Fibroblast of the aortic adventitia (primary cell): ENCODE measurements around the gene TMPRSS4. TPM values are rescaled to one million over a fixed set of nuclear protein-coding genes. Genes with fewer than 3 reads are reported as not detected.

Experiments
- DNase-seq: peaks from one replicate; pipeline ENCODE4 v3.0.0-alpha.2; 2010; ENCODE audit warnings: low read depth
- H3K4me3 ChIP-seq: 2 replicates; pipeline ENCODE4 v1.5.1; 2011; ENCODE audit warnings: low read depth, mild to moderate bottlenecking, control low read depth, low read length, moderate library complexity
- total RNA-seq: library from RNA; depleted of rRNA; stranded (reverse); fragments of >200 nt; gene quantifications from 2 replicates; pipeline ENCODE4 v1.2.3, GENCODE V29; 2012; ENCODE audit warnings: low replicate concordance
- TF ChIP-seq, protein P1 (sequence below): IDR thresholded peaks from 2 replicates; pipeline ENCODE4 v1.5.1; 2011; ENCODE audit warnings: mild to moderate bottlenecking, low read length, control low read depth, inconsistent platforms; ENCODE audit not compliant: insufficient read depth

The TMPRSS4 gene
- total RNA-seq, 1 donor = not detected

- no peak for DNase-seq
- H3K4me3 ChIP-seq = no peak within 1 kb of the TSS
- TF ChIP-seq, protein P1, sequence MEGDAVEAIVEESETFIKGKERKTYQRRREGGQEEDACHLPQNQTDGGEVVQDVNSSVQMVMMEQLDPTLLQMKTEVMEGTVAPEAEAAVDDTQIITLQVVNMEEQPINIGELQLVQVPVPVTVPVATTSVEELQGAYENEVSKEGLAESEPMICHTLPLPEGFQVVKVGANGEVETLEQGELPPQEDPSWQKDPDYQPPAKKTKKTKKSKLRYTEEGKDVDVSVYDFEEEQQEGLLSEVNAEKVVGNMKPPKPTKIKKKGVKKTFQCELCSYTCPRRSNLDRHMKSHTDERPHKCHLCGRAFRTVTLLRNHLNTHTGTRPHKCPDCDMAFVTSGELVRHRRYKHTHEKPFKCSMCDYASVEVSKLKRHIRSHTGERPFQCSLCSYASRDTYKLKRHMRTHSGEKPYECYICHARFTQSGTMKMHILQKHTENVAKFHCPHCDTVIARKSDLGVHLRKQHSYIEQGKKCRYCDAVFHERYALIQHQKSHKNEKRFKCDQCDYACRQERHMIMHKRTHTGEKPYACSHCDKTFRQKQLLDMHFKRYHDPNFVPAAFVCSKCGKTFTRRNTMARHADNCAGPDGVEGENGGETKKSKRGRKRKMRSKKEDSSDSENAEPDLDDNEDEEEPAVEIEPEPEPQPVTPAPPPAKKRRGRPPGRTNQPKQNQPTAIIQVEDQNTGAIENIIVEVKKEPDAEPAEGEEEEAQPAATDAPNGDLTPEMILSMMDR = no peak
These were observed 10.3 kb downstream of the TMPRSS4 start, which contains the start of gene SMIM35 for GRCh38 chr11:118086913-118087768. Gene SMIM35, minus strand, starts transcription at chr11:118086963. Its CDS starts 206 bp downstream, at chr11:118086757.

GRCh38 chr11:118087931-118088330 lies 11.1 kb downstream of the TMPRSS4 start:
- no peak for DNase-seq
- H3K4me3 ChIP-seq = no peak overlapping the region
- TF ChIP-seq, protein P1 = no peak

GRCh38 chr11:118088531-118088930 lies 11.7 kb downstream of the TMPRSS4 start:
- no peak overlapping the region for H3K4me3 ChIP-seq
- TF ChIP-seq, protein P1 = no peak
- DNase-seq = no peak

DNA sequence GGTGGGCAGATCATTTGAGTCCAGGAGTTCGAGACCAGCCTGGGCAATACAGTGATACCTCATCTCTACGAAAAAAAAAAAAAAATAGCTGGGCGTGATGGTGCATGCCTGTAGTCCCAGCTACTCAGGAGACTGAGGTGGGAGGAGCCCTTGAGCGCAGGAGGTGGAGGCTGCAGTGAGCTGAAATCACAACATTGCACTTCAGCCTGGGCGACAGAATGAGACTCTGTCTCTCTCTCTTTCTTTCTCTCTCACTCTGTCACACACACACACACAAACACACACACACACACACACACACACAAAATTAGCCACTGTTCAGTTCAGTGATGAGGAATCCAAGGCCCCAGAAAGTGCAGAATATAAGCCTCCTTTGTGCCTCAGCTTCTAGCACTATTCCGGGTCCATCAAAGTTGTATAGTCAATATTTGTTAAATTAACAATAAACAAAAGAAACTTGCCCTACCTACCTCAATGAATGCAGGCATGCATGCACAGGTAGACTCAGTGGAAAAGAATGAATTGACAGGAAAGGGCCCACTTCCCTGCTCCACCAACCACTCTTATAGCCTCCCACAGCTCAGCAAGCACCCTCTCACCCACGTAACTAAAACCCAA lies 13.8 kb downstream of the TMPRSS4 start:
- H3K4me3 ChIP-seq = no peak overlapping the region
- TF ChIP-seq, protein P1 = no peak
- DNase-seq = no peak

DNA sequence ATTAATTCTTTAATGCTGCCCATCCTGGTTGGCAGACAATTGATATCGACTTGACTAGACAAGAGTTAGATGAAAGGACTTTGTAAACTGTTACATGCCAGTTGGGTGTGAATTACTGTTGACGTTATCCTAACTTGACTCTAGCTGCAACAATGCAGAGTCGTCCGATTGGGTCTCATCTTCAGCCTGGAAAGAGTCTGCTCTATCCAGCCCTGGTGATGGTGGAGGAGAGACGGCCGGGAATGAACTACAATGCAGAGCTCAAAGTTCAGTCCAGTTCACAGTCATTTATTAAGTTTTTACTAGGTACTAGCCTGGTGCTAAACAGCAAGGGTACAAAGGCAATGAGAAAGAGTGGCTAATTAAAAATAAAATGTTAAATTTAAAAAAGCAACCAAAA lies 14.8 kb downstream of the TMPRSS4 start:
- no peak for DNase-seq
- no peak overlapping the region for H3K4me3 ChIP-seq
- TF ChIP-seq, protein P1 = no peak

DNA sequence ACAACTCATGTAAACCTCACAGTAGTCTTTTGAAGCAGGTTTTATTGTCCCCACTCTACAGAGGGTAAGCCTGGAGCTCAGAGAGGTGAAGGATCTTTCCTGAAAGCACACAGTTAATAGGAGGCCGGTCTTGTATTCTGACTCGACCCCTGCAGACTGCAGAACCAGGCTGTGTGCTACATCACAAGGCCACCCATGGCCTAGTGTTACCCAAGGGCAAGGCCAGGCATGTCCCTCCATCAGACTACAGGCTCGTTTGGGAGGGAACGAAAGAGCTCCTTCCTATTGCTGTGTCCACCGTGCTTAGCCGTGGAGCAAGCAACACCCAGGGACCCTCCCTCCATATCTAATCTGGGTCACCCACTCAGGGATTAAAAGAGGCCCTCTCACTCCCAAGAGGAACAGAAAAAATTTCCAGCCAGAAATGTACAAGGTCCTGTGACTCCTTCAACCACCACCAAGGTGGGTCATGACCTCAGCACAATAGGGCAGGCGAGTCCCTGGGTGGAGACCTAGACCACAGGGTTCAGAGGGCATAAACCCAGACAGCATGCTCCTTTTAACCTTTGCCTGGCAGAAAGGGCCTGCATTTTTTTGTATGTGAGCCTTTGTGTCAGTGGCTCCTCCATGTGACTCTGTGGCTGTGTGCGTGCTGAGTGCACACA lies 16.2 kb downstream of the TMPRSS4 start:
- TF ChIP-seq, protein P1 = no peak
- no peak for DNase-seq

More for the DNA sequence above, 16.2 kb downstream of the TMPRSS4 start:
- H3K4me3 ChIP-seq = no peak overlapping the region
